Measurements from ENCODE around the gene SP110. TPM values are rescaled to one million over a fixed set of nuclear protein-coding genes. Genes with fewer than 3 reads are reported as not detected.

The SP110 gene
- total and polyA plus RNA-seq, 2 experiments from 2014 or later, result 2.3 to 8.2 TPM

DNA sequence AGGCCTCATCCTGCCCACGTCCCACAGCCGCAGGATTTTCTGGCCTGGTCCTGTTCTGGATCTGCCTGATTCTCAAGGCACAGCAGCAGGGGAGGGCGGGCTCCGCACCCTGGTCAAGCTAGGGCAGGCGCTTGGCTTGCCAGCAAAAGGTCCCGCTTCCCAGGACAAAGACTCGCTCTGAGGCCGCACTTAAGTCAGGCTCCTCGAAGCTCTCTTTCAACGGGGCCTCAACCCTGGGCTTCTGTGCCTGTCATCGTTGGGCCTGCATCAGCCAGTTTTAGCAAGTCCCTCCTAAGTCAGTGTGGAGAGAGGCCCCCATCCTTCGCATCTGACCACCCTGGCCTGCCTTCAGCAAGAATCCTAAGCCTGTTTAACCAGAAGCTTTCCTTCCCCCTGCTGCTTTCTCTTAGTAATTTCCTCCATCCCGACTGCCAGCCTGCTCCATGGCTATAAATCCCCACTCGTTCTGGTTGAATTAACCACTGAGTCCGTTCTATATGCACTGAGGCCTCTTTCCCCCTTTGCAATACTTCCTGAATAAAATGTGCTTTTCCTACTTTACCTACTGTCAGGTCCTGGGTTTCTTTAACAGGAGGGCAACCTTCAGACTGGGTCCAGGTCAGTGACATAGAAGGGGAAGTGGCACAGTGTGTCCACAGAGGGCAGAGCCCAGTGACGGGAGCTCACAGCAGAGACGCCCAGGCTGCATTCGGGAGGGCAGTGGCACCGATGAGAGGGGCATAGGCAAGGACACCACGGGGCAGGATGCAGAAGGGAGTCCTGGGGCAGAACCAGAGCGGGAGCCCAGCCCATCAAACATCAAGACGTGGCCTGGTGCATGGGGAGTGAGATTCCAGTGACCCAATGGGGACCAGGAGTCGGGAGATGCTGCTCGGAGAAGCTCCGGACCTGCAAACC, 62.7 kb downstream of the SP110 start:
- Histone ChIP-seq H3K4me3 (no peak overlapping the region), H2AFZ (peak overlapping the region; percentile 59), H3K4me1 (ENCODE audit: insufficient read depth) (no peaks in the 10 kb centered on the region), H4K20me1 (replicated peaks; ENCODE audit: insufficient read depth) (no peaks in the 10 kb centered on the region), H3K9me2 (ENCODE audit: insufficient read depth) (no peaks in the 10 kb centered on the region), H3K27ac (ENCODE audit: low read depth) (no peak overlapping the region), H3K27me3 (ENCODE audit: insufficient read depth) (no peaks in the 10 kb centered on the region), H3K36me3 (ENCODE audit: insufficient read depth) (no peaks in the 10 kb centered on the region), H3K4me2 (no peak overlapping the region), H3K79me2 (replicated peaks; ENCODE audit: insufficient read depth) (no peaks in the 10 kb centered on the region), H3F3A (replicated peaks; ENCODE audit: low read depth) (no peaks in the 10 kb centered on the region)
- Mint-ChIP-seq H3K36me3 (ENCODE audit: low read depth) (peaks cover 6% of the 10 kb centered on the region; the same call in 2 of the 3 replicates), H3K9me3 (peaks cover 10% of the 10 kb centered on the region), H3K27me3 (ENCODE audit: insufficient read depth, low read depth, poor library complexity) (peaks cover 10% of the 10 kb centered on the region), H3K27ac (no peak overlapping the region), H3K4me1 (peaks cover 7% of the 10 kb centered on the region; the same call in 1 of the 3 replicates), H3K4me3 (no peak overlapping the region)
- TF ChIP-seq NANOG (IDR thresholded peaks at IDR 0.05; ENCODE audit: borderline replicate concordance), result no peak
- peak; percentile 5 for DNase-seq (ENCODE audit: low spot score)
- ATAC-seq, result no peak

DNA sequence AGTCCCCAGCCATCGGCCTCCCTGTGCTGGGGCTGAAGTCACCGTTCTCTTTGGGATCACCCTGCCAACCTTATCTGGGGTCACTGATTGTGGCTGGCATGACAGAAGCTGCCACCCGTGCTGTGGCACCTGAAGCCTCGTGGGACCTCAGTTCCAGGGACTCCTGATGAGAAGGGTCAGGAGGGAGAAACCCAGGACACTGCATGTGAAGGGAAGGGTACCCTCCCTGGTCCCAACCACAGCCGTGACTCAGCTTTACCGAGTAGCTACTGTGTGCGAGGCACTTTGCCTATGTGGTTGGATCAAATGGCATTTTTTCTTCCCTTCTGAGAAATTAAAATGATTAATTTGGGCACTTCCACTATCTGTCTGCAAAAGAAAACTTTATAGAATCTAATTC, 64.4 kb downstream of the SP110 start:
- DNase-seq (ENCODE audit: low spot score) (no peak), ATAC-seq (no peak)
- Mint-ChIP-seq H3K4me1 (peaks cover 7% of the 10 kb centered on the region; the same call in 1 of the 3 replicates), H3K27ac (no peak overlapping the region), H3K9me3 (peaks cover 14% of the 10 kb centered on the region), H3K27me3 (ENCODE audit: insufficient read depth, low read depth, poor library complexity) (peaks cover 5% of the 10 kb centered on the region), H3K4me3 (no peak overlapping the region), H3K36me3 (ENCODE audit: low read depth) (peaks cover 6% of the 10 kb centered on the region; the same call in 2 of the 3 replicates)
- H3K4me3 ChIP-seq, result no peak overlapping the region
- H3K36me3 ChIP-seq (ENCODE audit: insufficient read depth), result no peaks in the 10 kb centered on the region
- H3K27me3 ChIP-seq (ENCODE audit: insufficient read depth), result no peaks in the 10 kb centered on the region
- H3K4me2 ChIP-seq, result no peak overlapping the region
- no peak overlapping the region for H3K27ac ChIP-seq (ENCODE audit: low read depth)
- H4K20me1 ChIP-seq (replicated peaks; ENCODE audit: insufficient read depth), result no peaks in the 10 kb centered on the region
- TF ChIP-seq, protein P1, sequence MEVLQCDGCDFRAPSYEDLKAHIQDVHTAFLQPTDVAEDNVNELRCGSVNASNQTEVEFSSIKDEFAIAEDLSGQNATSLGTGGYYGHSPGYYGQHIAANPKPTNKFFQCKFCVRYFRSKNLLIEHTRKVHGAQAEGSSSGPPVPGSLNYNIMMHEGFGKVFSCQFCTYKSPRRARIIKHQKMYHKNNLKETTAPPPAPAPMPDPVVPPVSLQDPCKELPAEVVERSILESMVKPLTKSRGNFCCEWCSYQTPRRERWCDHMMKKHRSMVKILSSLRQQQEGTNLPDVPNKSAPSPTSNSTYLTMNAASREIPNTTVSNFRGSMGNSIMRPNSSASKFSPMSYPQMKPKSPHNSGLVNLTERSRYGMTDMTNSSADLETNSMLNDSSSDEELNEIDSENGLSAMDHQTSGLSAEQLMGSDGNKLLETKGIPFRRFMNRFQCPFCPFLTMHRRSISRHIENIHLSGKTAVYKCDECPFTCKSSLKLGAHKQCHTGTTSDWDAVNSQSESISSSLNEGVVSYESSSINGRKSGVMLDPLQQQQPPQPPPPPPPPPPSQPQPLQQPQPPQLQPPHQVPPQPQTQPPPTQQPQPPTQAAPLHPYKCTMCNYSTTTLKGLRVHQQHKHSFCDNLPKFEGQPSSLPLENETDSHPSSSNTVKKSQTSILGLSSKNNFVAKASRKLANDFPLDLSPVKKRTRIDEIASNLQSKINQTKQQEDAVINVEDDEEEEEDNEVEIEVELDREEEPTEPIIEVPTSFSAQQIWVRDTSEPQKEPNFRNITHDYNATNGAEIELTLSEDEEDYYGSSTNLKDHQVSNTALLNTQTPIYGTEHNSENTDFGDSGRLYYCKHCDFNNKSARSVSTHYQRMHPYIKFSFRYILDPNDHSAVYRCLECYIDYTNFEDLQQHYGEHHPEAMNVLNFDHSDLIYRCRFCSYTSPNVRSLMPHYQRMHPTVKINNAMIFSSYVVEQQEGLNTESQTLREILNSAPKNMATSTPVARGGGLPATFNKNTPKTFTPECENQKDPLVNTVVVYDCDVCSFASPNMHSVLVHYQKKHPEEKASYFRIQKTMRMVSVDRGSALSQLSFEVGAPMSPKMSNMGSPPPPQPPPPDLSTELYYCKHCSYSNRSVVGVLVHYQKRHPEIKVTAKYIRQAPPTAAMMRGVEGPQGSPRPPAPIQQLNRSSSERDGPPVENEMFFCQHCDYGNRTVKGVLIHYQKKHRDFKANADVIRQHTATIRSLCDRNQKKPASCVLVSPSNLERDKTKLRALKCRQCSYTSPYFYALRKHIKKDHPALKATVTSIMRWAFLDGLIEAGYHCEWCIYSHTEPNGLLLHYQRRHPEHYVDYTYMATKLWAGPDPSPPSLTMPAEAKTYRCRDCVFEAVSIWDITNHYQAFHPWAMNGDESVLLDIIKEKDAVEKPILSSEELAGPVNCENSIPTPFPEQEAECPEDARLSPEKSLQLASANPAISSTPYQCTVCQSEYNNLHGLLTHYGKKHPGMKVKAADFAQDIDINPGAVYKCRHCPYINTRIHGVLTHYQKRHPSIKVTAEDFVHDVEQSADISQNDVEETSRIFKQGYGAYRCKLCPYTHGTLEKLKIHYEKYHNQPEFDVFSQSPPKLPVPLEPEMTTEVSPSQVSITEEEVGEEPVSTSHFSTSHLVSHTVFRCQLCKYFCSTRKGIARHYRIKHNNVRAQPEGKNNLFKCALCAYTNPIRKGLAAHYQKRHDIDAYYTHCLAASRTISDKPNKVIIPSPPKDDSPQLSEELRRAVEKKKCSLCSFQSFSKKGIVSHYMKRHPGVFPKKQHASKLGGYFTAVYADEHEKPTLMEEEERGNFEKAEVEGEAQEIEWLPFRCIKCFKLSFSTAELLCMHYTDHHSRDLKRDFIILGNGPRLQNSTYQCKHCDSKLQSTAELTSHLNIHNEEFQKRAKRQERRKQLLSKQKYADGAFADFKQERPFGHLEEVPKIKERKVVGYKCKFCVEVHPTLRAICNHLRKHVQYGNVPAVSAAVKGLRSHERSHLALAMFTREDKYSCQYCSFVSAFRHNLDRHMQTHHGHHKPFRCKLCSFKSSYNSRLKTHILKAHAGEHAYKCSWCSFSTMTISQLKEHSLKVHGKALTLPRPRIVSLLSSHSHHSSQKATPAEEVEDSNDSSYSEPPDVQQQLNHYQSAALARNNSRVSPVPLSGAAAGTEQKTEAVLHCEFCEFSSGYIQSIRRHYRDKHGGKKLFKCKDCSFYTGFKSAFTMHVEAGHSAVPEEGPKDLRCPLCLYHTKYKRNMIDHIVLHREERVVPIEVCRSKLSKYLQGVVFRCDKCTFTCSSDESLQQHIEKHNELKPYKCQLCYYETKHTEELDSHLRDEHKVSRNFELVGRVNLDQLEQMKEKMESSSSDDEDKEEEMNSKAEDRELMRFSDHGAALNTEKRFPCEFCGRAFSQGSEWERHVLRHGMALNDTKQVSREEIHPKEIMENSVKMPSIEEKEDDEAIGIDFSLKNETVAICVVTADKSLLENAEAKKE (CRISPR knock-in tag; IDR thresholded peaks at IDR 0.05), result no peak
- TF ChIP-seq ZNF331 (CRISPR knock-in tag; IDR thresholded peaks at IDR 0.05; ENCODE audit: low read depth) (no peak), ZNF114 (CRISPR knock-in tag; IDR thresholded peaks at IDR 0.05) (no peak), JUNB (IDR thresholded peaks at IDR 0.05; ENCODE audit: unreplicated experiment) (no peak), CREB1 (CRISPR knock-in tag; IDR thresholded peaks at IDR 0.05; ENCODE audit: low read depth) (no peak), EZH2 (IDR thresholded peaks at IDR 0.05; ENCODE audit: low read depth, unreplicated experiment) (no peak)
- TF ChIP-seq, protein P2, sequence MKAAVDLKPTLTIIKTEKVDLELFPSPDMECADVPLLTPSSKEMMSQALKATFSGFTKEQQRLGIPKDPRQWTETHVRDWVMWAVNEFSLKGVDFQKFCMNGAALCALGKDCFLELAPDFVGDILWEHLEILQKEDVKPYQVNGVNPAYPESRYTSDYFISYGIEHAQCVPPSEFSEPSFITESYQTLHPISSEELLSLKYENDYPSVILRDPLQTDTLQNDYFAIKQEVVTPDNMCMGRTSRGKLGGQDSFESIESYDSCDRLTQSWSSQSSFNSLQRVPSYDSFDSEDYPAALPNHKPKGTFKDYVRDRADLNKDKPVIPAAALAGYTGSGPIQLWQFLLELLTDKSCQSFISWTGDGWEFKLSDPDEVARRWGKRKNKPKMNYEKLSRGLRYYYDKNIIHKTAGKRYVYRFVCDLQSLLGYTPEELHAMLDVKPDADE (IDR thresholded peaks at IDR 0.05), result no peak
- TF ChIP-seq, protein P3, sequence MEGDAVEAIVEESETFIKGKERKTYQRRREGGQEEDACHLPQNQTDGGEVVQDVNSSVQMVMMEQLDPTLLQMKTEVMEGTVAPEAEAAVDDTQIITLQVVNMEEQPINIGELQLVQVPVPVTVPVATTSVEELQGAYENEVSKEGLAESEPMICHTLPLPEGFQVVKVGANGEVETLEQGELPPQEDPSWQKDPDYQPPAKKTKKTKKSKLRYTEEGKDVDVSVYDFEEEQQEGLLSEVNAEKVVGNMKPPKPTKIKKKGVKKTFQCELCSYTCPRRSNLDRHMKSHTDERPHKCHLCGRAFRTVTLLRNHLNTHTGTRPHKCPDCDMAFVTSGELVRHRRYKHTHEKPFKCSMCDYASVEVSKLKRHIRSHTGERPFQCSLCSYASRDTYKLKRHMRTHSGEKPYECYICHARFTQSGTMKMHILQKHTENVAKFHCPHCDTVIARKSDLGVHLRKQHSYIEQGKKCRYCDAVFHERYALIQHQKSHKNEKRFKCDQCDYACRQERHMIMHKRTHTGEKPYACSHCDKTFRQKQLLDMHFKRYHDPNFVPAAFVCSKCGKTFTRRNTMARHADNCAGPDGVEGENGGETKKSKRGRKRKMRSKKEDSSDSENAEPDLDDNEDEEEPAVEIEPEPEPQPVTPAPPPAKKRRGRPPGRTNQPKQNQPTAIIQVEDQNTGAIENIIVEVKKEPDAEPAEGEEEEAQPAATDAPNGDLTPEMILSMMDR (conservative IDR thresholded peaks at IDR 0.05; ENCODE audit: low read depth in 2 of 2), result no peak
- H3K79me2 ChIP-seq (replicated peaks; ENCODE audit: insufficient read depth), result no peaks in the 10 kb centered on the region
- no peaks in the 10 kb centered on the region for H3K9me2 ChIP-seq (ENCODE audit: insufficient read depth)
- no peak overlapping the region for H2AFZ ChIP-seq
- H3K4me1 ChIP-seq (ENCODE audit: insufficient read depth), result no peaks in the 10 kb centered on the region
- H3F3A ChIP-seq (replicated peaks; ENCODE audit: low read depth), result no peaks in the 10 kb centered on the region

Data from GM23338 (cell line).